Endothelial cell of umbilical vein (primary cell): ENCODE results near the gene PLEKHA5.

Experiments used
- CTCF ChIP-seq, 2 donors: IDR thresholded peaks; 1 replicate in 1 of 2; 2 replicates in 1 of 2; pipeline ENCODE4 v1.5.1; 2011; ENCODE audit warnings: low read length in 2 of 2, mild to moderate bottlenecking in 2 of 2, moderate library complexity in 2 of 2, control low read depth in 1 of 2, inconsistent platforms in 1 of 2, low read depth in 1 of 2; ENCODE audit not compliant: insufficient read depth in 1 of 2; ENCODE audit errors: extremely low read depth in 1 of 2
- EZH2 ChIP-seq: IDR thresholded peaks from 2 replicates; pipeline ENCODE4 v1.6.1; 2012; ENCODE audit warnings: borderline replicate concordance, low read depth, mild to moderate bottlenecking, moderate library complexity, low read length, inconsistent platforms; ENCODE audit not compliant: severe bottlenecking
- GATA2 ChIP-seq: IDR thresholded peaks from 2 replicates; pipeline ENCODE4 v1.7.0; 2011; ENCODE audit warnings: low read depth, mild to moderate bottlenecking, moderate library complexity, mixed read lengths, low read length; ENCODE audit not compliant: insufficient read length, insufficient read depth
- JUN ChIP-seq: IDR thresholded peaks from 2 replicates; pipeline ENCODE4 v1.6.1; 2011; ENCODE audit warnings: borderline replicate concordance, low read depth; ENCODE audit not compliant: insufficient read length, insufficient read depth
- MAX ChIP-seq: IDR thresholded peaks from 2 replicates; pipeline ENCODE4 v1.6.1; 2011; ENCODE audit not compliant: insufficient read depth, insufficient read length
- POLR2A ChIP-seq: IDR thresholded peaks from 2 replicates; pipeline ENCODE4 v1.6.1; 2012; ENCODE audit warnings: low read depth, mild to moderate bottlenecking, control low read depth, low read length
- POLR2AphosphoS5 ChIP-seq: IDR thresholded peaks from 2 replicates; pipeline ENCODE4 v1.6.1; 2012; ENCODE audit warnings: low read depth, mild to moderate bottlenecking, control low read depth, low read length, moderate library complexity; ENCODE audit not compliant: insufficient read depth

GRCh38 chr12:19404242-19404880 lies 274.8 kb downstream of the PLEKHA5 start:
- TF ChIP-seq CTCF (IDR thresholded peaks at IDR 0.05; ENCODE audit: extremely low read depth in 1 of 2, insufficient read depth in 1 of 2, low read depth in 1 of 2, low read length in 2 of 2) (no peak), POLR2A (no peak), EZH2 (no peak), MAX (no peak), GATA2 (no peak), POLR2AphosphoS5 (no peak), JUN (no peak)
